PC-3 (cell line): Measurements from ENCODE around the gene BMPR1A. TPM values are rescaled to one million over a fixed set of nuclear protein-coding genes. Genes with fewer than 3 reads are reported as not detected.

ENCODE experiments used
- ATAC-seq: fragments of 200-7000 bp; cut with Tn5 transposase; 2 replicates; pipeline ENCODE4 v1.9.1; 2020; ENCODE audit warnings: mild to moderate bottlenecking, moderate library complexity
- BruUV-seq: library from RNA; stranded (reverse); fragments of 400-500 nt; replicated peaks from 2 replicates; lab custom pipeline; 2021; lab: Mats Ljungman, UMichigan
- CTCF ChIA-PET: fragments of 300-600 bp; sonication (Branson Sonifier 250); formaldehyde crosslinking; loops from one replicate; lab custom pipeline; 2022; ENCODE audit warnings: antibody characterized with exemption; lab: Charles Lee
- POLR2A ChIA-PET: fragments of 300-600 bp; sonication (Branson Sonifier 250); formaldehyde crosslinking; loops from one replicate; lab custom pipeline; 2022; ENCODE audit warnings: antibody characterized with exemption; ENCODE audit not compliant: unreplicated experiment; lab: Charles Lee
- DNase-seq: peaks from one replicate; pipeline ENCODE4 v3.0.0-alpha.2; 2015
- H2AFZ ChIP-seq: fragments of 300-600 bp; sonication (generic); 2 replicates; pipeline ENCODE4 v1.6.0; 2016; ENCODE audit warnings: antibody characterized with exemption, low read length
- H3F3A ChIP-seq: fragments of 300-600 bp; sonication (generic); one replicate; pipeline ENCODE4 v1.6.0; 2017; ENCODE audit warnings: antibody characterized with exemption, low read length, control low read depth, mild to moderate bottlenecking; ENCODE audit not compliant: unreplicated experiment
- H3K27ac ChIP-seq: fragments of 300-600 bp; sonication (generic); 2 replicates; pipeline ENCODE4 v1.5.1; 2016; ENCODE audit warnings: mild to moderate bottlenecking, low read length
- H3K27me3 ChIP-seq: fragments of 300-600 bp; sonication (generic); 2 replicates; pipeline ENCODE4 v1.6.1; 2016; ENCODE audit warnings: low read length, mixed read lengths
- H3K36me3 ChIP-seq: fragments of 300-600 bp; sonication (generic); 2 replicates; pipeline ENCODE4 v1.6.1; 2016; ENCODE audit warnings: low read depth, mixed run types, low read length, mixed read lengths
- H3K4me1 ChIP-seq: fragments of 300-600 bp; sonication (generic); 2 replicates; pipeline ENCODE4 v1.5.1; 2016; ENCODE audit warnings: low read length; ENCODE audit not compliant: insufficient read depth
- H3K4me2 ChIP-seq: fragments of 300-600 bp; sonication (generic); 2 replicates; pipeline ENCODE4 v1.6.0; 2016; ENCODE audit warnings: low read length
- H3K4me3 ChIP-seq: fragments of 300-600 bp; sonication (generic); 2 replicates; pipeline ENCODE4 v1.5.1; 2016; ENCODE audit warnings: mild to moderate bottlenecking, low read length, mixed read lengths
- H3K79me2 ChIP-seq: fragments of 300-600 bp; sonication (generic); 2 replicates; pipeline ENCODE4 v1.6.1; 2017; ENCODE audit warnings: low read length, mixed read lengths
- H3K9ac ChIP-seq: fragments of 300-600 bp; sonication (generic); 2 replicates; pipeline ENCODE4 v1.6.0; 2016; ENCODE audit warnings: mild to moderate bottlenecking, low read length
- H3K9me2 ChIP-seq: fragments of 300-600 bp; sonication (generic); replicated peaks from 2 replicates; pipeline ENCODE4 v1.6.1; 2016; ENCODE audit warnings: mixed run types, low read length, mixed read lengths
- H3K9me3 ChIP-seq: fragments of 300-600 bp; sonication (generic); 2 replicates; pipeline ENCODE4 v1.6.1; 2016; ENCODE audit warnings: low read length, mixed read lengths
- H4K20me1 ChIP-seq: fragments of 300-600 bp; sonication (generic); 2 replicates; pipeline ENCODE4 v1.6.1; 2016; ENCODE audit warnings: low read length, mixed read lengths
- CTCF ChIP-seq: fragments of 300-600 bp; sonication (generic); conservative IDR thresholded peaks from 2 replicates; pipeline ENCODE4 v1.5.1; 2017; ENCODE audit warnings: antibody characterized with exemption, low read depth, mild to moderate bottlenecking, low read length
- EZH2 ChIP-seq: fragments of 300-600 bp; sonication (generic); IDR thresholded peaks from one replicate; pipeline ENCODE4 v1.6.1; 2017; ENCODE audit warnings: antibody characterized with exemption, mild to moderate bottlenecking, low read length; ENCODE audit not compliant: unreplicated experiment
- EZH2phosphoT487 ChIP-seq: fragments of 300-600 bp; sonication (generic); IDR thresholded peaks from 2 replicates; pipeline ENCODE4 v1.6.1; 2018; ENCODE audit warnings: mild to moderate bottlenecking, antibody characterized with exemption, low read length, borderline replicate concordance
- intact Hi-C: fragments of 100-400 bp; cut with micrococcal nuclease; formaldehyde crosslinking; loops from 2 replicates; pipeline ENCODE4 v1.9.0; 2023
- total RNA-seq: library from RNA; depleted of rRNA; stranded (reverse); fragments of >200 nt; gene quantifications from 2 replicates; pipeline ENCODE4 v1.2.3, GENCODE V29; 2014

BMPR1A gene
- total RNA-seq, 1 experiment from 2014 or later: 14.5 TPM

GRCh38 chr10:86744067-86744725 lies 12.2 kb upstream of the BMPR1A start:
- no peak for ATAC-seq
- Histone ChIP-seq H2AFZ (no peak overlapping the region), H3K9me3 (no peaks in the 10 kb centered on the region), H3K4me1 (no peaks in the 10 kb centered on the region), H3K27ac (no peak overlapping the region), H3K36me3 (no peaks in the 10 kb centered on the region), H3K9me2 (no peaks in the 10 kb centered on the region), H3K79me2 (no peaks in the 10 kb centered on the region), H3K4me3 (no peak overlapping the region), H3K4me2 (no peak overlapping the region), H3F3A (no peaks in the 10 kb centered on the region), H3K9ac (no peak overlapping the region), H3K27me3 (no peaks in the 10 kb centered on the region), H4K20me1 (no peaks in the 10 kb centered on the region)
- no TSS peak for BruUV-seq
- intact Hi-C loops: no loop called here
- ChIA-PET POLR2A (no interaction called here), CTCF (no interaction called here)
- DNase-seq: no peak
- TF ChIP-seq EZH2phosphoT487 (no peak), EZH2 (no peak), CTCF (no peak)

- Histone ChIP-seq H3K79me2 (no peaks in the 10 kb centered on the region), H3K36me3 (no peaks in the 10 kb centered on the region), H2AFZ (no peak overlapping the region), H3K27ac (no peak overlapping the region), H3K9me2 (no peaks in the 10 kb centered on the region), H3K4me1 (no peaks in the 10 kb centered on the region), H3K9ac (no peak overlapping the region), H3K27me3 (no peaks in the 10 kb centered on the region), H4K20me1 (no peaks in the 10 kb centered on the region), H3F3A (no peaks in the 10 kb centered on the region), H3K4me3 (no peak overlapping the region), H3K4me2 (no peak overlapping the region), H3K9me3 (no peaks in the 10 kb centered on the region)
- no TSS peak for BruUV-seq
- CTCF ChIA-PET: no interaction called here
- POLR2A ChIA-PET: no interaction called here
- no peak for TF ChIP-seq CTCF
- no peak for TF ChIP-seq EZH2phosphoT487
- TF ChIP-seq EZH2: no peak
- DNase-seq (peak; percentile 7), ATAC-seq (peak; percentile 66)
- intact Hi-C loops: no loop called here
These were observed 8.4 kb upstream of the BMPR1A start for GRCh38 chr10:86747796-86748581.

GRCh38 chr10:86749854-86750253 lies 6.6 kb upstream of the BMPR1A start:
- CTCF ChIA-PET: interaction anchor here (0.6 kb wide), 1 partner anchor 151 kb away, joined by 6 read pairs; no protein-coding TSS in a partner anchor
- no peaks in the 10 kb centered on the region for H3K36me3 ChIP-seq
- no peaks in the 10 kb centered on the region for H3K9me2 ChIP-seq
- H3K27ac ChIP-seq: no peak overlapping the region
- H3K4me2 ChIP-seq: no peak overlapping the region
- H4K20me1 ChIP-seq: no peaks in the 10 kb centered on the region
- no peaks in the 10 kb centered on the region for H3K9me3 ChIP-seq
- H3K4me1 ChIP-seq: peaks cover 3% of the 10 kb centered on the region; the same call in 1 of the 2 replicates
- no peak overlapping the region for H3K4me3 ChIP-seq
- no peak overlapping the region for H3K9ac ChIP-seq
- no TSS peak for BruUV-seq
- no peak for ATAC-seq
- TF ChIP-seq EZH2phosphoT487: no peak
- no peak for TF ChIP-seq CTCF
- no peak for TF ChIP-seq EZH2
- no peaks in the 10 kb centered on the region for H3F3A ChIP-seq
- H3K27me3 ChIP-seq: no peaks in the 10 kb centered on the region
- intact Hi-C loops: no loop called here
- no peak for DNase-seq
- H2AFZ ChIP-seq: no peak overlapping the region
- peaks cover 9% of the 10 kb centered on the region for H3K79me2 ChIP-seq
- POLR2A ChIA-PET: no interaction called here
